GM12878 (cell line): ENCODE data around the gene BRF1. TPM values are rescaled to one million over a fixed set of nuclear protein-coding genes. Genes with fewer than 3 reads are reported as not detected.

ENCODE experiments used
- ATAC-seq: fragments of 200-7000 bp; cut with Tn5 transposase; 3 replicates; pipeline ENCODE4 v1.9.1; 2020; ENCODE audit warnings: mild to moderate bottlenecking, moderate library complexity
- BruUV-seq: library from RNA; stranded (reverse); fragments of 400-500 nt; replicated peaks from 2 replicates; lab custom pipeline; 2021; lab: Mats Ljungman, UMichigan
- CTCF ChIA-PET: fragments of 300-600 bp; sonication (Branson Sonifier 250); formaldehyde crosslinking; extraction: SDS; loops from one replicate; lab custom pipeline; 2021; ENCODE audit warnings: inconsistent platforms; lab: Yijun Ruan, JAX
- POLR2A ChIA-PET: fragments of 350-600 bp; formaldehyde crosslinking; extraction: SDS; loops from one replicate; lab custom pipeline; 2021; ENCODE audit warnings: inconsistent platforms; lab: Charles Lee
- RAD21 ChIA-PET: fragments of 300-600 bp; sonication (Branson Sonifier 250); formaldehyde crosslinking; loops from one replicate; lab custom pipeline; 2023; ENCODE audit warnings: antibody characterized with exemption; ENCODE audit not compliant: unreplicated experiment; lab: Charles Lee
- SMC1A ChIA-PET: fragments of 300-600 bp; sonication (Branson Sonifier 250); formaldehyde crosslinking; loops from one replicate; lab custom pipeline; 2023; ENCODE audit not compliant: unreplicated experiment, uncharacterized antibody; lab: Charles Lee
- DNase-seq: peaks from one replicate; pipeline ENCODE4 v3.0.0-alpha.2; 2011; ENCODE audit warnings: low read depth, low spot score
- FAIRE-seq: peaks from 3 replicates; lab custom pipeline; 2011; peaks lifted over from hg19 to GRCh38; lab: Jason Lieb, UNC
- H2AFZ ChIP-seq: 2 replicates; pipeline ENCODE4 v1.6.0; 2011; ENCODE audit warnings: low read depth, low read length, control low read depth; ENCODE audit not compliant: control insufficient read depth
- H3K27ac ChIP-seq: 2 replicates; pipeline ENCODE4 v1.5.1; 2011; ENCODE audit warnings: control low read depth; ENCODE audit not compliant: control insufficient read depth, insufficient read depth
- H3K27me3 ChIP-seq, 2 experiments: replicated peaks in 1 of 2; 2 replicates each; pipeline versions ENCODE4 v1.6.0 to v1.6.1; 2011; ENCODE audit warnings: low read length in 1 of 2; ENCODE audit not compliant: control insufficient read depth in 2 of 2, insufficient read depth in 2 of 2
- H3K36me3 ChIP-seq, 2 experiments: 2 replicates each; pipeline ENCODE4 v1.5.1; 2011; ENCODE audit warnings: low read length in 1 of 2; ENCODE audit not compliant: control insufficient read depth in 2 of 2, insufficient read depth in 2 of 2
- H3K4me1 ChIP-seq: 2 replicates; pipeline ENCODE4 v1.6.1; 2011; ENCODE audit warnings: mild to moderate bottlenecking, low read length, moderate library complexity, mixed read lengths; ENCODE audit not compliant: control insufficient read depth, insufficient read depth
- H3K4me2 ChIP-seq: 2 replicates; pipeline ENCODE4 v1.6.0; 2011; ENCODE audit warnings: control low read depth; ENCODE audit not compliant: control insufficient read depth, insufficient read depth
- H3K4me3 ChIP-seq: fragments of 200-600 bp; sonication (generic); 2 replicates; pipeline ENCODE4 v1.5.1; 2016
- H3K79me2 ChIP-seq: 2 replicates; pipeline ENCODE4 v1.6.0; 2011; ENCODE audit warnings: low read length; ENCODE audit not compliant: control insufficient read depth, insufficient read depth
- H3K9ac ChIP-seq: 2 replicates; pipeline ENCODE4 v1.8.0; 2011; ENCODE audit warnings: low read length, control low read depth, mixed read lengths; ENCODE audit not compliant: control insufficient read depth, insufficient read depth
- H3K9me3 ChIP-seq: replicated peaks from 3 replicates; pipeline ENCODE4 v1.5.1; 2011; ENCODE audit warnings: mild to moderate bottlenecking, low read length; ENCODE audit not compliant: control insufficient read depth, insufficient read depth
- H4K20me1 ChIP-seq: 2 replicates; pipeline ENCODE4 v1.6.0; 2011; ENCODE audit not compliant: control insufficient read depth, insufficient read depth
- EGR1 ChIP-seq, 2 experiments: IDR thresholded peaks; 1 replicate in 1 of 2; 2 replicates in 1 of 2; pipeline ENCODE4 v1.6.1; 2011 to 2012; ENCODE audit warnings: low read depth in 2 of 2, low read length in 2 of 2, borderline replicate concordance in 1 of 2, mild to moderate bottlenecking in 1 of 2, moderate library complexity in 1 of 2
- ETV6 ChIP-seq, 2 experiments: fragments of 450-650 bp in 1 of 2; IDR thresholded peaks in 1 of 2; conservative IDR thresholded peaks in 1 of 2; 2 replicates each; pipeline ENCODE4 v1.6.1; 2014; ENCODE audit warnings: antibody characterized with exemption in 1 of 2, borderline replicate concordance in 1 of 2, low read depth in 1 of 2, mild to moderate bottlenecking in 1 of 2, moderate library complexity in 1 of 2
- HDGF ChIP-seq: fragments of 450-650 bp; IDR thresholded peaks from 2 replicates; pipeline ENCODE4 v1.6.1; 2016; ENCODE audit warnings: antibody characterized with exemption
- MTA2 ChIP-seq: fragments of 450-650 bp; IDR thresholded peaks from 2 replicates; pipeline ENCODE4 v1.6.1; 2016; ENCODE audit warnings: low read depth, mild to moderate bottlenecking, moderate library complexity
- MXI1 ChIP-seq: fragments of 150-350 bp; IDR thresholded peaks from 2 replicates; pipeline ENCODE4 v1.6.1; 2011; ENCODE audit warnings: low read depth, mild to moderate bottlenecking, inconsistent platforms, low read length, improper control_type of control experiment
- NR2F1 ChIP-seq: fragments of 450-650 bp; conservative IDR thresholded peaks from 2 replicates; pipeline ENCODE4 v1.6.1; 2017; ENCODE audit warnings: mild to moderate bottlenecking
- NRF1 ChIP-seq: conservative IDR thresholded peaks from 2 replicates; pipeline ENCODE4 v1.6.1; 2011; ENCODE audit warnings: mild to moderate bottlenecking, low read depth, low read length, improper control_type of control experiment
- PML ChIP-seq: IDR thresholded peaks from 2 replicates; pipeline ENCODE4 v1.6.1; 2012; ENCODE audit warnings: low read length, inconsistent platforms
- POLR2AphosphoS5 ChIP-seq: IDR thresholded peaks from 2 replicates; pipeline ENCODE4 v1.6.1; 2011; ENCODE audit warnings: mild to moderate bottlenecking, low read length, inconsistent platforms
- RAD21 ChIP-seq: IDR thresholded peaks from 2 replicates; pipeline ENCODE4 v1.6.1; 2011; ENCODE audit warnings: mild to moderate bottlenecking, low read depth, low read length, moderate library complexity; ENCODE audit not compliant: insufficient read depth
- RBBP5 ChIP-seq: fragments of 200-600 bp; sonication (generic); conservative IDR thresholded peaks from 2 replicates; pipeline ENCODE4 v1.6.1; 2016
- SIN3A ChIP-seq: IDR thresholded peaks from 2 replicates; pipeline ENCODE4 v1.6.1; 2012; ENCODE audit warnings: low read depth, low read length, improper control_type of control experiment
- SIX5 ChIP-seq: IDR thresholded peaks from 2 replicates; pipeline ENCODE4 v1.6.1; 2011; ENCODE audit warnings: mild to moderate bottlenecking, low read depth, low read length, moderate library complexity; ENCODE audit not compliant: severe bottlenecking
- SMAD1 ChIP-seq: fragments of 450-650 bp; IDR thresholded peaks from 2 replicates; pipeline ENCODE4 v1.6.1; 2018; ENCODE audit warnings: mild to moderate bottlenecking, low read depth; ENCODE audit not compliant: partially characterized antibody
- SP1 ChIP-seq: IDR thresholded peaks from one replicate; pipeline ENCODE4 v1.6.1; 2011; ENCODE audit warnings: low read depth, low read length
- ZNF207 ChIP-seq: fragments of 450-650 bp; IDR thresholded peaks from 2 replicates; pipeline ENCODE4 v1.6.1; 2014; ENCODE audit warnings: antibody characterized with exemption, mild to moderate bottlenecking, borderline replicate concordance
- ZSCAN29 ChIP-seq: fragments of 450-650 bp; IDR thresholded peaks from 2 replicates; pipeline ENCODE4 v1.6.1; 2017; ENCODE audit warnings: mild to moderate bottlenecking, moderate library complexity
- WGBS: methylation state at CpG from one replicate; pipeline ENCODE4 v1.1.6; 2016; ENCODE audit warnings: low lambda C conversion rate; ENCODE audit not compliant: insufficient replicate concordance, insufficient coverage; ENCODE audit errors: missing lambda C conversion rate; 5-methylcytosine and 5-hydroxymethylcytosine counted together
- in situ Hi-C: fragments of 300-500 bp; cut with MboI; formaldehyde crosslinking; loops from 9 replicates; pipeline ENCODE4 v1.14.3; 2018; ENCODE audit warnings: mixed read lengths
- intact Hi-C: fragments of 100-400 bp; cut with micrococcal nuclease; formaldehyde crosslinking; loops from one replicate; pipeline ENCODE4 v1.14.2; 2022; ENCODE audit not compliant: unreplicated experiment
- polyA plus RNA-seq, 11 experiments: library from polyadenylated mRNA; depleted of rRNA in 4 of 11; unstranded in 6 of 11; stranded (reverse) in 5 of 11; fragments of >200 nt; fragmentation: Nextera tagmentation in 4 of 11; fragmentation: Illumina TruSeq in 1 of 11; extraction: Ambion mirVana in 4 of 11; extraction: Trizol in 1 of 11; gene quantifications; 1 replicate in 1 of 11; 2 replicates in 10 of 11; pipeline versions ENCODE4 v1.2.1 to v1.2.3, GENCODE V29; 2011 to 2016; ENCODE audit warnings: inconsistent platforms in 2 of 11, missing spikeins in 2 of 11, low read depth in 1 of 11
- total RNA-seq, 4 experiments: library from RNA; depleted of rRNA in 3 of 4; stranded (reverse); fragments of >200 nt in 3 of 4; fragmentation: Illumina TruSeq in 1 of 4; extraction: Trizol in 1 of 4; gene quantifications; 2 replicates each; pipeline versions ENCODE4 v1.2.1 to v1.2.3, GENCODE V29; 2013 to 2021
- TF ChIP-seq, protein P1 (sequence below): IDR thresholded peaks from 2 replicates; pipeline ENCODE4 v1.6.1; 2012; ENCODE audit warnings: mild to moderate bottlenecking, low read depth, low read length
- TF ChIP-seq, protein P2 (sequence below): fragments of 450-650 bp; IDR thresholded peaks from 2 replicates; pipeline ENCODE4 v1.6.1; 2017; ENCODE audit warnings: low read depth, mild to moderate bottlenecking, moderate library complexity

BRF1 gene
- total and polyA plus RNA-seq, 10 of the 15 experiments (the other 5 are each of a cell fraction or from before 2014, with no cell fraction given): 0.21 to 33.5 (median 10.7) TPM

DNA sequence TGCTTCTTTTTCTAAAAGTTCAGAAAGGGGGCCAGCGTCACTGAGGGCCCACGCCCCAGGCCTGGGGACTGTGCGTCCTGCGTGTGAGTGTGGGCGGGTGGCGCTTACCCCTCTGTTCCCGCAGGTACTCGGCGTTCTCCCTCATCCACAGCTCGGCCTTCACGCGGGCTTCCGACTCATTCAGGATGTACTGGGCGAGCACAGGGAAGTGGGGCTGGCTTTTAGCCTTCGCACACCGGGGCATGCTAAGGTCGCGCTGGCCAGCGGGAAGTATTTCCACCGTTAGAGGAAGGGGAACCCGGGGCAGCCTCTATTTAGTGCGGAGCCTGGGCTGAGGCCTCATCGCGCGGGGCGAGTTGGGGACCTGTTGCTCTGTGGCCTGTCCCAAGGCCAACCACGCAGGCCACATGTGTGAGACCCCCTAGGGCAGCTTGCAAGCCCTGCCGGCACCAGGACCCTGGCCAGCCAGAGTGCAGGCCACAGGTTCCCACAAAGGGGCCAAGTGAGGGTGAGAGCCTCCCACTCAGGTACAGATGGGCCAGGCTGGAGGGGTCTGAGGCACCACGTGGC is 81.7 kb downstream of the BRF1 start:
- BruUV-seq: no TSS peak
- H3K27me3 ChIP-seq: no peaks in the 10 kb centered on the region
- H3K4me1 ChIP-seq: no peaks in the 10 kb centered on the region
- H3K36me3 ChIP-seq: peaks cover 4 to 35% of the 10 kb centered on the region in 2 experiments; a peak in 3 of 4 replicates
- TF ChIP-seq EGR1 (IDR thresholded peaks at IDR 0.05; ENCODE audit: borderline replicate concordance in 1 of 2, low read depth in 2 of 2, low read length in 2 of 2) (no peak), POLR2AphosphoS5 (no peak), RBBP5 (no peak), HDGF (no peak), ETV6 (conservative IDR thresholded peaks at IDR 0.05 in 1 of 2, IDR thresholded peaks at IDR 0.05 in 1 of 2; ENCODE audit: borderline replicate concordance in 1 of 2, low read depth in 1 of 2) (no peak), NRF1 (no peak), PML (no peak), NR2F1 (no peak), SIX5 (no peak), SMAD1 (no peak), SP1 (no peak), MTA2 (no peak), MXI1 (no peak), ZSCAN29 (no peak), ZNF207 (no peak), RAD21 (no peak), SIN3A (no peak)
- TF ChIP-seq, protein P1, sequence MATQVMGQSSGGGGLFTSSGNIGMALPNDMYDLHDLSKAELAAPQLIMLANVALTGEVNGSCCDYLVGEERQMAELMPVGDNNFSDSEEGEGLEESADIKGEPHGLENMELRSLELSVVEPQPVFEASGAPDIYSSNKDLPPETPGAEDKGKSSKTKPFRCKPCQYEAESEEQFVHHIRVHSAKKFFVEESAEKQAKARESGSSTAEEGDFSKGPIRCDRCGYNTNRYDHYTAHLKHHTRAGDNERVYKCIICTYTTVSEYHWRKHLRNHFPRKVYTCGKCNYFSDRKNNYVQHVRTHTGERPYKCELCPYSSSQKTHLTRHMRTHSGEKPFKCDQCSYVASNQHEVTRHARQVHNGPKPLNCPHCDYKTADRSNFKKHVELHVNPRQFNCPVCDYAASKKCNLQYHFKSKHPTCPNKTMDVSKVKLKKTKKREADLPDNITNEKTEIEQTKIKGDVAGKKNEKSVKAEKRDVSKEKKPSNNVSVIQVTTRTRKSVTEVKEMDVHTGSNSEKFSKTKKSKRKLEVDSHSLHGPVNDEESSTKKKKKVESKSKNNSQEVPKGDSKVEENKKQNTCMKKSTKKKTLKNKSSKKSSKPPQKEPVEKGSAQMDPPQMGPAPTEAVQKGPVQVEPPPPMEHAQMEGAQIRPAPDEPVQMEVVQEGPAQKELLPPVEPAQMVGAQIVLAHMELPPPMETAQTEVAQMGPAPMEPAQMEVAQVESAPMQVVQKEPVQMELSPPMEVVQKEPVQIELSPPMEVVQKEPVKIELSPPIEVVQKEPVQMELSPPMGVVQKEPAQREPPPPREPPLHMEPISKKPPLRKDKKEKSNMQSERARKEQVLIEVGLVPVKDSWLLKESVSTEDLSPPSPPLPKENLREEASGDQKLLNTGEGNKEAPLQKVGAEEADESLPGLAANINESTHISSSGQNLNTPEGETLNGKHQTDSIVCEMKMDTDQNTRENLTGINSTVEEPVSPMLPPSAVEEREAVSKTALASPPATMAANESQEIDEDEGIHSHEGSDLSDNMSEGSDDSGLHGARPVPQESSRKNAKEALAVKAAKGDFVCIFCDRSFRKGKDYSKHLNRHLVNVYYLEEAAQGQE: no peak
- TF ChIP-seq, protein P2, sequence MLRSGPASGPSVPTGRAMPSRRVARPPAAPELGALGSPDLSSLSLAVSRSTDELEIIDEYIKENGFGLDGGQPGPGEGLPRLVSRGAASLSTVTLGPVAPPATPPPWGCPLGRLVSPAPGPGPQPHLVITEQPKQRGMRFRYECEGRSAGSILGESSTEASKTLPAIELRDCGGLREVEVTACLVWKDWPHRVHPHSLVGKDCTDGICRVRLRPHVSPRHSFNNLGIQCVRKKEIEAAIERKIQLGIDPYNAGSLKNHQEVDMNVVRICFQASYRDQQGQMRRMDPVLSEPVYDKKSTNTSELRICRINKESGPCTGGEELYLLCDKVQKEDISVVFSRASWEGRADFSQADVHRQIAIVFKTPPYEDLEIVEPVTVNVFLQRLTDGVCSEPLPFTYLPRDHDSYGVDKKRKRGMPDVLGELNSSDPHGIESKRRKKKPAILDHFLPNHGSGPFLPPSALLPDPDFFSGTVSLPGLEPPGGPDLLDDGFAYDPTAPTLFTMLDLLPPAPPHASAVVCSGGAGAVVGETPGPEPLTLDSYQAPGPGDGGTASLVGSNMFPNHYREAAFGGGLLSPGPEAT: no peak
- intact Hi-C loops (no loop called here), in situ Hi-C loops (no loop called here)
- no peak overlapping the region for H3K27ac ChIP-seq
- DNase-seq: no peak
- H2AFZ ChIP-seq: no peak overlapping the region
- ChIA-PET SMC1A (no interaction called here), RAD21 (no interaction called here), POLR2A (no interaction called here), CTCF (interaction anchor here (0.6 kb wide), 1 partner anchor 16 kb away, joined by 3 read pairs; no protein-coding TSS in a partner anchor)
- H3K4me3 ChIP-seq: no peak overlapping the region
- no peak for ATAC-seq
- no peak for FAIRE-seq
- WGBS: 98% methylated on average over 29 of the region's 29 CpGs
- no peaks in the 10 kb centered on the region for H4K20me1 ChIP-seq
- no peak overlapping the region for H3K4me2 ChIP-seq
- H3K9ac ChIP-seq: no peak overlapping the region
- no peaks in the 10 kb centered on the region for H3K9me3 ChIP-seq
- H3K79me2 ChIP-seq: no peaks in the 10 kb centered on the region
